Loucy (cell line): Measurements from ENCODE around the gene ARHGAP10.

ENCODE experiments used
- H2AFZ ChIP-seq: fragments of 200-600 bp; sonication (generic); 2 replicates; pipeline ENCODE4 v1.6.0; 2016; ENCODE audit warnings: antibody characterized with exemption, mild to moderate bottlenecking, low read length, moderate library complexity
- H3F3A ChIP-seq: fragments of 200-600 bp; 2 replicates; pipeline ENCODE4 v1.6.0; 2016; ENCODE audit warnings: antibody characterized with exemption, low read depth, mild to moderate bottlenecking
- H3K27me3 ChIP-seq: fragments of 200-600 bp; sonication (generic); 2 replicates; pipeline ENCODE4 v1.6.1; 2014; ENCODE audit warnings: low read length, mild to moderate bottlenecking; ENCODE audit not compliant: insufficient read depth, poor library complexity, severe bottlenecking
- H3K36me3 ChIP-seq: fragments of 200-600 bp; sonication (generic); 2 replicates; pipeline ENCODE4 v1.6.1; 2016; ENCODE audit warnings: low read length; ENCODE audit not compliant: insufficient read depth
- H3K4me1 ChIP-seq: fragments of 200-600 bp; sonication (generic); 2 replicates; pipeline ENCODE4 v1.5.1; 2014; ENCODE audit warnings: low read length, mild to moderate bottlenecking; ENCODE audit not compliant: insufficient read depth, poor library complexity, severe bottlenecking
- H3K4me2 ChIP-seq: fragments of 200-600 bp; sonication (generic); 2 replicates; pipeline ENCODE4 v1.6.0; 2014; ENCODE audit warnings: antibody characterized with exemption, low read length, low read depth, mild to moderate bottlenecking; ENCODE audit not compliant: poor library complexity, severe bottlenecking
- H3K4me3 ChIP-seq: fragments of 200-600 bp; sonication (generic); 2 replicates; pipeline ENCODE4 v1.5.1; 2014; ENCODE audit warnings: low read length, mild to moderate bottlenecking, mixed read lengths; ENCODE audit not compliant: poor library complexity, severe bottlenecking
- H3K79me2 ChIP-seq: fragments of 200-600 bp; sonication (generic); 2 replicates; pipeline ENCODE4 v1.6.1; 2014; ENCODE audit warnings: low read length; ENCODE audit not compliant: insufficient read depth
- H3K9ac ChIP-seq: fragments of 200-600 bp; sonication (generic); 2 replicates; pipeline ENCODE4 v1.6.0; 2014; ENCODE audit warnings: mild to moderate bottlenecking, low read depth, low read length, moderate library complexity; ENCODE audit not compliant: poor library complexity, severe bottlenecking
- H3K9me2 ChIP-seq: fragments of 200-600 bp; sonication (generic); replicated peaks from 2 replicates; pipeline ENCODE4 v1.6.1; 2016; ENCODE audit warnings: low read depth, low read length, mixed read lengths
- H3K9me3 ChIP-seq: fragments of 200-600 bp; sonication (generic); 2 replicates; pipeline ENCODE4 v1.6.1; 2014; ENCODE audit warnings: mild to moderate bottlenecking, antibody characterized with exemption, low read length, low read depth; ENCODE audit not compliant: insufficient read depth
- H4K20me1 ChIP-seq: fragments of 200-600 bp; sonication (generic); 2 replicates; pipeline ENCODE4 v1.6.0; 2014; ENCODE audit warnings: antibody characterized with exemption, low read length, mild to moderate bottlenecking; ENCODE audit not compliant: insufficient read depth, poor library complexity, severe bottlenecking
- EZH2phosphoT487 ChIP-seq: fragments of 200-600 bp; IDR thresholded peaks from 2 replicates; pipeline ENCODE4 v1.6.1; 2018; ENCODE audit warnings: antibody characterized with exemption, mild to moderate bottlenecking, moderate library complexity, borderline replicate concordance
- TF ChIP-seq, protein P1 (sequence below): fragments of 200-600 bp; sonication (generic); conservative IDR thresholded peaks from 2 replicates; pipeline ENCODE4 v1.5.1; 2014; ENCODE audit warnings: mild to moderate bottlenecking, antibody characterized with exemption, low read length

ARHGAP10 gene

DNA sequence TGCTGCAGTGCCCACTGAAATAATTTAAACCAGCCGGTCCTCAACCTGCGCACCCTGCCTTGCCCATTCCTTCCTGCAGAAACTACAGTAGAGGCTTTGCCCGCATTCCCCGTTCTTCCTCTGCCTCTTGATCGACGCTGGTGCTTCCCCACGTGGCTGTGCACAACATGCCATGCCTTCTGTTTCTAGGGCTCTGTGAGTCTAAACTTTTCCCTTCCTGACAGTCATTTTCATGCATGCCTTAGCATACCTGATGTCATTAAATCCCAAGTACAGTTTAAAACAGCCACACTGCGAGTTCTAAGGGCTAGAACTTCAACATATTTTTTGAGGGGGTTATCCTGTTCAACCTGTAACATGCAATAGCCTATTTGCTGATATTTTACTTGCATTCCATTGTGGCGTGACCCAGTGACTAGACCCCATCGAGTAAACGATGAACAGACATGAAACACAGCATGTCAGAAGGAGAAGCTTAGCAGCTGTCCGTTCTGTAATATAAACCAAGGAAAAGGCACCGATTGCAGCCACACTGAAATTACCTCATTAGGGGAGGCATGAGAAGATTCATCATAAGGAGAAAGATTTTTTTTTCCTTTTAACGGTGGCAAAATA lies 232.5 kb downstream of the ARHGAP10 start:
- H3K36me3 ChIP-seq = peaks cover 6% of the 10 kb centered on the region; the same call in 1 of the 2 replicates
- no peak overlapping the region for H3K4me3 ChIP-seq
- H3K9ac ChIP-seq = no peak overlapping the region
- no peaks in the 10 kb centered on the region for H3K4me1 ChIP-seq
- no peaks in the 10 kb centered on the region for H3F3A ChIP-seq
- no peaks in the 10 kb centered on the region for H3K9me3 ChIP-seq
- no peaks in the 10 kb centered on the region for H3K9me2 ChIP-seq
- no peak overlapping the region for H3K4me2 ChIP-seq
- H2AFZ ChIP-seq = no peak overlapping the region
- TF ChIP-seq EZH2phosphoT487 = no peak
- TF ChIP-seq, protein P1, sequence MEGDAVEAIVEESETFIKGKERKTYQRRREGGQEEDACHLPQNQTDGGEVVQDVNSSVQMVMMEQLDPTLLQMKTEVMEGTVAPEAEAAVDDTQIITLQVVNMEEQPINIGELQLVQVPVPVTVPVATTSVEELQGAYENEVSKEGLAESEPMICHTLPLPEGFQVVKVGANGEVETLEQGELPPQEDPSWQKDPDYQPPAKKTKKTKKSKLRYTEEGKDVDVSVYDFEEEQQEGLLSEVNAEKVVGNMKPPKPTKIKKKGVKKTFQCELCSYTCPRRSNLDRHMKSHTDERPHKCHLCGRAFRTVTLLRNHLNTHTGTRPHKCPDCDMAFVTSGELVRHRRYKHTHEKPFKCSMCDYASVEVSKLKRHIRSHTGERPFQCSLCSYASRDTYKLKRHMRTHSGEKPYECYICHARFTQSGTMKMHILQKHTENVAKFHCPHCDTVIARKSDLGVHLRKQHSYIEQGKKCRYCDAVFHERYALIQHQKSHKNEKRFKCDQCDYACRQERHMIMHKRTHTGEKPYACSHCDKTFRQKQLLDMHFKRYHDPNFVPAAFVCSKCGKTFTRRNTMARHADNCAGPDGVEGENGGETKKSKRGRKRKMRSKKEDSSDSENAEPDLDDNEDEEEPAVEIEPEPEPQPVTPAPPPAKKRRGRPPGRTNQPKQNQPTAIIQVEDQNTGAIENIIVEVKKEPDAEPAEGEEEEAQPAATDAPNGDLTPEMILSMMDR = no peak
- no peaks in the 10 kb centered on the region for H4K20me1 ChIP-seq
- no peaks in the 10 kb centered on the region for H3K27me3 ChIP-seq
- H3K79me2 ChIP-seq = no peaks in the 10 kb centered on the region

DNA sequence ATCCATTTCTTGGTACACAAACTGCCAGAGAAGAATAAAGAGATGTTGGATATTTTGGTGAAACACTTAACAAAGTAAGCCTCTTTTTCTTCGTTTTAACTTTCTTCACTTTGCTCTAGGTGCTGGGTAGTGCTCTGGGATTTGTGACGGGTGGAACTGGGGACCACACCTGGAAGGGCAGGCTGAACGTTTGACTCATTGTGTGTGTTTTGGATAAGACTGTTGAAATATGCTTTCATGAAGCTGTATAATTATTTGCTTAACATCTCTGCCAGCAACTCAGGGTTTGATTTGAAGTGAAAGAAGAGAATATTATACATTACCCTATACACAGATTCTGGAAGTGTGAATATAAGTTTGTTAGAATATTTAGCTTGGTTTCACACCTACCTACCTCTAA lies 233.2 kb downstream of the ARHGAP10 start:
- H3K4me3 ChIP-seq = no peak overlapping the region
- no peaks in the 10 kb centered on the region for H3K27me3 ChIP-seq
- no peak overlapping the region for H2AFZ ChIP-seq
- no peaks in the 10 kb centered on the region for H3K9me2 ChIP-seq
- no peak overlapping the region for H3K9ac ChIP-seq
- H3F3A ChIP-seq = no peaks in the 10 kb centered on the region
- no peaks in the 10 kb centered on the region for H4K20me1 ChIP-seq
- peaks cover 6% of the 10 kb centered on the region; the same call in 1 of the 2 replicates for H3K36me3 ChIP-seq
- H3K79me2 ChIP-seq = no peaks in the 10 kb centered on the region
- H3K4me2 ChIP-seq = no peak overlapping the region
- TF ChIP-seq EZH2phosphoT487 = no peak
- TF ChIP-seq, protein P1 = no peak
- no peaks in the 10 kb centered on the region for H3K9me3 ChIP-seq
- H3K4me1 ChIP-seq = no peaks in the 10 kb centered on the region

DNA sequence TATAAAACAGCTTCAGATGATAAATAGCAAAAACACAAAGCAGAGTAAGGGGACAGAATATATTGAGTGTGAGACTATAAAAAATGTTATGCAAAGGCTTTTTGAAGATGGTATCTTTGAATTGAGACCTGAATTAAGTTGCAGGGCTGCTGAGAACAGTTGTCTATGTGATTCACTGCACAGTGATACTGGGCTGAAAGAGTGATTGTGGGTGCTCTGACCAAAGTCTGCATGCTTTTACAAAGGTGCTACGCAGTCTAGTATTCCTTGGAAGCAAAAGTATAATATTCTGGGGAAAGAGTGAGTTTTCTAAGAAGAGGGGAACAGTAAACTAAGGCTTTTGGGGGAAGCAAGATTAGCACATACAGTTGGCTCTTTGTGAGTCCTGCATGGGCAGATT lies 234.0 kb downstream of the ARHGAP10 start:
- no peaks in the 10 kb centered on the region for H3K27me3 ChIP-seq
- H3K36me3 ChIP-seq = peaks cover 6% of the 10 kb centered on the region; the same call in 1 of the 2 replicates
- H3K9me3 ChIP-seq = no peaks in the 10 kb centered on the region
- H4K20me1 ChIP-seq = no peaks in the 10 kb centered on the region
- H3K9me2 ChIP-seq = no peaks in the 10 kb centered on the region
- H3K9ac ChIP-seq = no peak overlapping the region
- H3K4me3 ChIP-seq = no peak overlapping the region
- H3K4me1 ChIP-seq = no peaks in the 10 kb centered on the region
- no peaks in the 10 kb centered on the region for H3F3A ChIP-seq
- no peak overlapping the region for H3K4me2 ChIP-seq
- H2AFZ ChIP-seq = no peak overlapping the region
- TF ChIP-seq, protein P1 = no peak
- no peak for TF ChIP-seq EZH2phosphoT487
- H3K79me2 ChIP-seq = no peaks in the 10 kb centered on the region
